Ovary (tissue), 3 donors: ENCODE results near the gene KIF3B.

Experiments used
- EP300 ChIP-seq: sonication (generic); formaldehyde crosslinking; IDR thresholded peaks from one replicate; pipeline ENCODE4 v1.6.1; 2017; ENCODE audit warnings: antibody characterized with exemption
- POLR2A ChIP-seq: fragments of 450-650 bp; IDR thresholded peaks from one replicate; pipeline ENCODE4 v1.6.1; 2017; ENCODE audit warnings: antibody characterized with exemption, mild to moderate bottlenecking, moderate library complexity
- TF ChIP-seq, protein P1 (sequence below), 3 donors: fragments of 450-650 bp in 2 of 3; fragments of 200-600 bp in 1 of 3; IDR thresholded peaks; one replicate each; pipeline versions ENCODE4 v1.5.1 to v1.8.0; 2016 to 2022; ENCODE audit warnings: antibody characterized with exemption in 3 of 3, mild to moderate bottlenecking in 1 of 3
- donor health status: DM: no; HTN: no; CAD: no.

DNA sequence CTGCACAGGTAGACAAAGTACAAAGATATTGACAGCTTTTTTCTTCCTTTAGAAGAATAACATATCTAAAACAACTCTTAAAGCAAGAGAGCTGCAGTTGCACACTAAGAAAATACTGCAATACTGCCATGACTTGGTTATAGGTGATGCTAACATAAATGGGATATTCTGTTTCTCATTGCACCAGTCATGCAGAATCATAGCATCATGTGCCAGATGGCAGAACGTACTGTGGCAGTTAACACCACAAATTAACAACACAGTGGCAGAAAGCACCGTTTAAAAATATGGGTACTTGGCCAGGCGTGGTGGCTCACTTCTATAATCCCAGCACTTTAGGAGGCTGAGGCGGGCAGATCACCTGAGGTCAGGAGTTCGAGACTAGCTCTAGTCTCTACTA, 88.1 kb downstream of the KIF3B start:
- TF ChIP-seq, protein P1, sequence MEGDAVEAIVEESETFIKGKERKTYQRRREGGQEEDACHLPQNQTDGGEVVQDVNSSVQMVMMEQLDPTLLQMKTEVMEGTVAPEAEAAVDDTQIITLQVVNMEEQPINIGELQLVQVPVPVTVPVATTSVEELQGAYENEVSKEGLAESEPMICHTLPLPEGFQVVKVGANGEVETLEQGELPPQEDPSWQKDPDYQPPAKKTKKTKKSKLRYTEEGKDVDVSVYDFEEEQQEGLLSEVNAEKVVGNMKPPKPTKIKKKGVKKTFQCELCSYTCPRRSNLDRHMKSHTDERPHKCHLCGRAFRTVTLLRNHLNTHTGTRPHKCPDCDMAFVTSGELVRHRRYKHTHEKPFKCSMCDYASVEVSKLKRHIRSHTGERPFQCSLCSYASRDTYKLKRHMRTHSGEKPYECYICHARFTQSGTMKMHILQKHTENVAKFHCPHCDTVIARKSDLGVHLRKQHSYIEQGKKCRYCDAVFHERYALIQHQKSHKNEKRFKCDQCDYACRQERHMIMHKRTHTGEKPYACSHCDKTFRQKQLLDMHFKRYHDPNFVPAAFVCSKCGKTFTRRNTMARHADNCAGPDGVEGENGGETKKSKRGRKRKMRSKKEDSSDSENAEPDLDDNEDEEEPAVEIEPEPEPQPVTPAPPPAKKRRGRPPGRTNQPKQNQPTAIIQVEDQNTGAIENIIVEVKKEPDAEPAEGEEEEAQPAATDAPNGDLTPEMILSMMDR (IDR thresholded peaks at IDR 0.05), result no peak
- TF ChIP-seq POLR2A (no peak), EP300 (no peak)
